UCSD-AML1 (cell line): ENCODE results near the gene ASB13.

Source experiments
- DNase-seq: peaks from one replicate; lab custom pipeline; 2025; ENCODE audit not compliant: unreplicated experiment; lab: John Stamatoyannopoulos, UW

ASB13 gene

GRCh38 chr10:5591336-5591824 lies 75.0 kb downstream of the ASB13 start:
- DNase-seq: no peak

GRCh38 chr10:5590816-5591215 lies 75.6 kb downstream of the ASB13 start:
- no peak for DNase-seq

GRCh38 chr10:5589661-5590511 lies 76.5 kb downstream of the ASB13 start:
- DNase-seq: peak; percentile 41

GRCh38 chr10:5589011-5589660 lies 77.3 kb downstream of the ASB13 start:
- no peak for DNase-seq
